Frontal cortex (tissue), 4 donors: ENCODE measurements around the gene WWOX. TPM values are rescaled to one million over a fixed set of nuclear protein-coding genes. Genes with fewer than 3 reads are reported as not detected.

Experiments
- DNase-seq, 2 donors: peaks; one replicate each; pipeline ENCODE4 v3.0.0; 2012; ENCODE audit warnings: low spot score in 2 of 2
- FAIRE-seq: peaks from 2 replicates; lab custom pipeline; 2012; peaks lifted over from hg19 to GRCh38; lab: Jason Lieb, UNC
- total RNA-seq: library from RNA; depleted of rRNA; stranded (reverse); fragments of >200 nt; gene quantifications from one replicate; pipeline ENCODE4 v1.2.3, GENCODE V29; 2014
- donor health status: control.
- donor health status: control.
- donor health status: control.

Gene WWOX
- total RNA-seq, 1 donor from 2014 or later = 17.1 TPM

- DNase-seq (no peak), FAIRE-seq (no peak)
These were observed 1013.0 kb downstream of the WWOX start for GRCh38 chr16:79112462-79112861.

- DNase-seq (no peak), FAIRE-seq (no peak)
These were observed 1014.4 kb downstream of the WWOX start for GRCh38 chr16:79113826-79114225.

GRCh38 chr16:79114759-79115158 lies 1015.3 kb downstream of the WWOX start:
- no peak for DNase-seq
- no peak for FAIRE-seq

GRCh38 chr16:79121906-79122305 lies 1022.5 kb downstream of the WWOX start:
- FAIRE-seq = no peak

GRCh38 chr16:79122343-79122742 lies 1022.9 kb downstream of the WWOX start:
- no peak for FAIRE-seq
- DNase-seq = no peak

More at GRCh38 chr16:79121906-79122305, 1022.5 kb downstream of the WWOX start:
- no peak for DNase-seq

GRCh38 chr16:79124016-79124756 lies 1024.7 kb downstream of the WWOX start:
- no peak for DNase-seq

GRCh38 chr16:79127766-79128165 lies 1028.3 kb downstream of the WWOX start:
- DNase-seq (no peak), FAIRE-seq (no peak)

More at GRCh38 chr16:79124016-79124756, 1024.7 kb downstream of the WWOX start:
- no peak for FAIRE-seq

- no peak for DNase-seq
These were observed 1029.3 kb downstream of the WWOX start for GRCh38 chr16:79128706-79129105.

GRCh38 chr16:79130616-79131015 lies 1031.2 kb downstream of the WWOX start:
- DNase-seq (no peak), FAIRE-seq (no peak)

More at GRCh38 chr16:79128706-79129105, 1029.3 kb downstream of the WWOX start:
- FAIRE-seq = no peak

- FAIRE-seq = no peak
These were observed 1032.0 kb downstream of the WWOX start for GRCh38 chr16:79131321-79132075.

GRCh38 chr16:79132701-79133100 lies 1033.2 kb downstream of the WWOX start:
- DNase-seq = no peak

More at GRCh38 chr16:79131321-79132075, 1032.0 kb downstream of the WWOX start:
- DNase-seq = no peak

GRCh38 chr16:79134300-79134699 lies 1034.8 kb downstream of the WWOX start:
- DNase-seq (no peak), FAIRE-seq (no peak)

More at GRCh38 chr16:79132701-79133100, 1033.2 kb downstream of the WWOX start:
- FAIRE-seq = no peak

GRCh38 chr16:79136955-79137354 lies 1037.5 kb downstream of the WWOX start:
- FAIRE-seq = no peak
- DNase-seq = no peak

- FAIRE-seq (no peak), DNase-seq (no peak)
These were observed 1038.0 kb downstream of the WWOX start for GRCh38 chr16:79137426-79137939.

GRCh38 chr16:79139799-79140198 lies 1040.3 kb downstream of the WWOX start:
- DNase-seq = no peak

GRCh38 chr16:79143026-79143425 lies 1043.6 kb downstream of the WWOX start:
- DNase-seq (no peak), FAIRE-seq (no peak)

More at GRCh38 chr16:79139799-79140198, 1040.3 kb downstream of the WWOX start:
- no peak for FAIRE-seq

GRCh38 chr16:79150151-79150550 lies 1050.7 kb downstream of the WWOX start:
- DNase-seq (no peak), FAIRE-seq (no peak)

GRCh38 chr16:79150632-79151310 lies 1051.3 kb downstream of the WWOX start:
- FAIRE-seq = no peak
- no peak for DNase-seq

GRCh38 chr16:79154086-79154485 lies 1054.6 kb downstream of the WWOX start:
- FAIRE-seq = no peak
- DNase-seq = no peak

GRCh38 chr16:79155471-79155870 lies 1056.0 kb downstream of the WWOX start:
- DNase-seq (no peak), FAIRE-seq (no peak)
